Tibial nerve (tissue), 4 donors: ENCODE measurements around the gene ADIRF.

Experiments used
- CTCF ChIP-seq, 5 experiments: fragments of 200-600 bp in 3 of 5; fragments of 450-650 bp in 2 of 5; sonication (generic) in 3 of 5; IDR thresholded peaks; one replicate each; pipeline ENCODE4 v1.5.1; 2016 to 2019; ENCODE audit warnings: antibody characterized with exemption in 5 of 5, mild to moderate bottlenecking in 3 of 5, moderate library complexity in 2 of 5
- EP300 ChIP-seq, 2 donors: sonication (generic); formaldehyde crosslinking; IDR thresholded peaks; one replicate each; pipeline ENCODE4 v1.6.1; 2017; ENCODE audit warnings: antibody characterized with exemption in 2 of 2, mild to moderate bottlenecking in 1 of 2
- POLR2A ChIP-seq, 2 donors: fragments of 450-650 bp; IDR thresholded peaks; one replicate each; pipeline ENCODE4 v1.6.1; 2017; ENCODE audit warnings: antibody characterized with exemption in 2 of 2, mild to moderate bottlenecking in 2 of 2, moderate library complexity in 2 of 2

GRCh38 chr10:86961481-86962091 lies 6.7 kb upstream of the ADIRF start:
- TF ChIP-seq CTCF (IDR thresholded peaks at IDR 0.05) = no peak
- TF ChIP-seq POLR2A (IDR thresholded peaks at IDR 0.05) = no peak
- TF ChIP-seq EP300 (IDR thresholded peaks at IDR 0.05) = no peak
